Activated CD8-positive, alpha-beta memory T cell treated with anti-CD3 and anti-CD28 coated beads, Interleukin-2, amount 10 ng/mL, durations not matched to agents 7 days and 5 days (primary cell): ENCODE data around the gene TCF20. TPM values are rescaled to one million over a fixed set of nuclear protein-coding genes. Genes with fewer than 3 reads are reported as not detected.

Experiments used
- ATAC-seq: fragments of 150-1000 bp; cut with Tn5 transposase; one replicate; pipeline ENCODE4 v1.10.0; 2021; ENCODE audit warnings: moderate library complexity
- CTCF ChIA-PET: fragments of 350-600 bp; sonication (Branson Sonifier 250); formaldehyde crosslinking; loops from one replicate; lab custom pipeline; 2021; ENCODE audit warnings: antibody characterized with exemption; lab: Charles Lee
- DNase-seq: peaks from one replicate; pipeline ENCODE4 v3.0.0-alpha.2; 2020
- H3K27ac Mint-ChIP-seq: one replicate; pipeline ENCODE4 v1.8.0; 2021; ENCODE audit warnings: mild to moderate bottlenecking, mixed read lengths
- H3K27me3 Mint-ChIP-seq: one replicate; pipeline ENCODE4 v1.8.0; 2021; ENCODE audit warnings: mixed read lengths
- H3K36me3 Mint-ChIP-seq: one replicate; pipeline ENCODE4 v1.8.0; 2021; ENCODE audit warnings: mild to moderate bottlenecking, mixed read lengths
- H3K4me1 Mint-ChIP-seq: one replicate; pipeline ENCODE4 v1.8.0; 2021; ENCODE audit warnings: mixed read lengths
- H3K4me3 Mint-ChIP-seq: one replicate; pipeline ENCODE4 v1.8.0; 2021; ENCODE audit warnings: mild to moderate bottlenecking, moderate library complexity, mixed read lengths
- H3K9me3 Mint-ChIP-seq: one replicate; pipeline ENCODE4 v1.8.0; 2022; ENCODE audit warnings: low read depth, mixed read lengths
- total RNA-seq, 2 experiments: library from RNA; stranded (reverse); gene quantifications; one replicate each; pipeline ENCODE4 v1.2.3, GENCODE V29; 2021

TCF20 gene
- total RNA-seq, 2 experiments from 2014 or later, result 73.1 to 82.5 TPM

DNA sequence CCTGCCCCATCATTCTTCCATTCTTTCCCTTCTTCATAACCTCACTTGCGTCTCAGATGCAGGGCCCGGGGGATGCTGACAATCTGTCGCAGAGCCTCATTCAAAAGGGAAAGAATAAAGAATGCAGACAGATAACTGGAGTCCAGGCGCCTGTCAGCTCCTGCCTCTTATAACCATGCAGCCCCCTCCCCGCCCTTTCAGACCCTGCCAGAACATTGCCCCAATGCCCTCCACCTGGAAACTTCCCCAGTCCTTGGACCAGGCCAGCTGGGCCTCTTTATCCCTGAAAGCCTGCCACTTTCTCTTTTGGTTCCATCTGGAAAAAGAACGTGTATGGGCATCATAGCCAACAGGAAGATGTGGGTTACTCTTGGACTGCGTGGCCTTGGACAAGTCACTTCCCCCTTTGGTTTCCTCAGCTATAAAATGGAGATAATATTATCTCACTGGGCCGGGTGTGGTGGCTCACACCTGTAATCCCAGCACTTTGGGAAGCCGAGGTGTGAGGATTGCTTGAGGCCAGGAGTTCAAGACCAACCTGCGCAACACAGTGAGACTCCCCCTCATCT is 2.1 kb upstream of the TCF20 start:
- H3K27ac Mint-ChIP-seq, result no peak overlapping the region
- CTCF ChIA-PET, result no interaction called here
- H3K4me3 Mint-ChIP-seq, result no peak overlapping the region

DNA sequence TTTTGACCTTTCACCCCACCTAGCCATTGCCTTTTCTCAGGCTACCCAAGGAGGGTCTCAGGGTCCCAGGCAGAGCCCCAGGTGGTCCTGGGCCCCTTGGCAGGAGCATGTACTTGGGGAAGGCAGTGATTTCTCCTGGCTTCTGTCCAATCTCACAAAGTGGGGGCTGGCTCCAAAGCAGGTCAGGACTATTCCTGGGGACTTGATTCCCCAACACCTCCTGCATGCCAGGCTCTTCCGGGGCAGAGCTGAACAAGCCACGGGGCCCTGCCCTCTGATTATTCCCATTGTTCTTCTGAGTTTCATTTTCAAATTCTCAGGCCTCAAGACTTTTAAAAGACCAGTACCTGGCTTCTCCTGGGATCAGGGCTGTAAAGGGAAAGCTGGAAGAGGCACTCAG is 1.5 kb upstream of the TCF20 start:
- Mint-ChIP-seq H3K27me3 (no peaks in the 10 kb centered on the region), H3K36me3 (peaks cover 7% of the 10 kb centered on the region), H3K4me3 (no peak overlapping the region), H3K27ac (no peak overlapping the region), H3K4me1 (peaks cover 23% of the 10 kb centered on the region), H3K9me3 (no peaks in the 10 kb centered on the region)
- DNase-seq (no peak), ATAC-seq (no peak)
- CTCF ChIA-PET, result no interaction called here

More for the DNA sequence above, 2.1 kb upstream of the TCF20 start:
- Mint-ChIP-seq H3K27me3 (no peaks in the 10 kb centered on the region), H3K36me3 (peaks cover 4% of the 10 kb centered on the region), H3K4me1 (peaks cover 23% of the 10 kb centered on the region), H3K9me3 (no peaks in the 10 kb centered on the region)
- ATAC-seq, result no peak
- no peak for DNase-seq

DNA sequence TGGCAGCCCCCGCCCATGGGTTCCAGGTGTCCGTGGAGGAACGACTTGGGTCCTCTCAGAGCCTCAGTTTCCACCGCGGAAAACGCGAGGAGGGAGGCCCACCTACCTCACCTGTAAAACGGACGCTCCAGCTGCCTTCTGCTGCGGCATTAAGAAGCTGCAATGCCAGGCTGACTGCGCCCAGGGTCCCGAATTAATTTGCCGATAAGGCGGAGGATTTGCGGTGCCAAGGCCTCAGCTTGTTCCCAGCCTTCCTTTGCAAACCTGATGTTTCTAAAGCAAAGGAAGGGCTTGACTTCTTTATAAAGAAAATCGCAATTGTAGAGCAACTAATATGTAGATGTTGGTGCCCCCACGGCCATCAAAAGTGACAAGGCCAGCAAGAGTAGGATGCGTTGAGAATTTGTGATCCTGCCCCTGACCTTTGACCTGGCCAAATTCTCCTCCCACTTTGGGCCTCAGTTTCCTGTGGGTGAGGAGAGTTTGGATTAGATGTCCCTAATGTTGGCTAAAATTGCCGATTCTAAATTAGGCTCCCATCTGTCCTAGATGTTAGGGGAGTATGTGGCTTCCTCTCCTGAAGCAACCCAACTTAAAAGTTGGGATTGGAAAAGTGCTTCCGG is 849 bp upstream of the TCF20 start:
- CTCF ChIA-PET, result no interaction called here
- Mint-ChIP-seq H3K4me1 (peaks cover 23% of the 10 kb centered on the region), H3K4me3 (peak overlapping the region; percentile 50), H3K9me3 (no peaks in the 10 kb centered on the region), H3K27ac (peak overlapping the region; percentile 59), H3K27me3 (no peaks in the 10 kb centered on the region), H3K36me3 (peaks cover 7% of the 10 kb centered on the region)
- ATAC-seq (no peak), DNase-seq (no peak)

DNA sequence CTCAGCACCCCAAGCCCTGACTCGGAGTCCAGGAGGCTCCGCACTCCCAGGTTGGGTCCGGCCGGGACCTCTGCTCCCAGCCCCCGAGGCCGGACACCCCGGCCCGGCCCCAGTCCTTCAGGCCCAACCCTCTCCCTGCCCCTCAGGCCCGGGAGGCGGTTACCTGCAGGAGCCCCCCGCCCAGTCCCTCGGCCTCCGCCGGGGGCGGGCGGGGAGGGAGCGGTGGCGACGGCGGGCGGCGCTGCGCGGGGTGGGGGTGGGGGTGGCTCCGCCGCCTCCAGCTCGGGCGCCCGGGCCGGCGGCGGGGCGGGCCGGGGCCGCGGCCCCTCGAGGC is 310 bp downstream of the TCF20 start:
- Mint-ChIP-seq H3K4me3 (peak overlapping the region; percentile 87), H3K27ac (peak overlapping the region; percentile 73), H3K27me3 (no peaks in the 10 kb centered on the region), H3K36me3 (peaks cover 7% of the 10 kb centered on the region), H3K4me1 (peaks cover 29% of the 10 kb centered on the region), H3K9me3 (no peaks in the 10 kb centered on the region)
- DNase-seq (peak; percentile 49), ATAC-seq (peak; percentile 61)
- CTCF ChIA-PET, result no interaction called here

DNA sequence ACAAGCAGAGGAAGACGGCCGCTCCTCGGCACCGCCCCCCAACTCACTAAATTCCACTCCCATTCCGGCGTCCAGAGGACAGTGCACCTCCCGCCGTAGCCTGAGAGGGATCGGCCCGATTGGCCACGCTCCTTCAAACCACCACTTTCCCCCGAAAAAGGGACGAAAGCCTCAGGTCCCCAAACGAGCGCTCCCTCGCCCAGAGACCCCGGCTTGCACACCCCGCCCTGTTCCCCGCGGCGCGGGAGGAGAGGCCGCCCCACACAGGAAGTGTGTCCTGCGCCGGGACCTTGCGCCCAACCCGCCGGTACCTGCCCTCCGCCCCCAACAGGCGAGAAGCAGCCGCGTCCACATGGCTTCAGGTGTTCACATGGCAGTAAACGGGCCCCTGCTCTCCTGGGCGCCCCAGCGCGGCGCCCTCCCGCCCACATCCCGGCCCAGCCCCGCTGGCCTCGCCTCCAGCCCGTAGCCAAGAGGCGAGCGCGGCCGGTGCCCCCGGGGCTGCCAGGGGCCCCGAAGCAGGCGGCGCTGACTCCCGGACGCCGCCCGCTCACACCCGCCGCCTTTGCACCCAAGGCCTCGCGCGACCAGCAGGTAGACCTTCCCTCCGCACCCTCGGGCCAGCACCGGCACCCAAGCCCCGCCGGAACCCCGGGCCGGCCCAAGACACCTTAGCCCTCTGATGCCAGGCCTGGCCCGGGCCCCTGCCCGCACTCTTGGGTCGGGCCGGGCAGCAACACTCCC is 849 bp downstream of the TCF20 start:
- DNase-seq, result peak; percentile 84
- Mint-ChIP-seq H3K27me3 (no peaks in the 10 kb centered on the region), H3K9me3 (no peaks in the 10 kb centered on the region), H3K36me3 (peaks cover 7% of the 10 kb centered on the region), H3K4me3 (peak overlapping the region; percentile 87), H3K27ac (peak overlapping the region; percentile 73), H3K4me1 (peaks cover 33% of the 10 kb centered on the region)
- ATAC-seq, result peak; percentile 78
- CTCF ChIA-PET, result interaction anchor here (0.8 to 1.3 kb wide), 2 partner anchors 99 to 178 kb away, joined by 3 to 4 read pairs; no protein-coding TSS in a partner anchor

DNA sequence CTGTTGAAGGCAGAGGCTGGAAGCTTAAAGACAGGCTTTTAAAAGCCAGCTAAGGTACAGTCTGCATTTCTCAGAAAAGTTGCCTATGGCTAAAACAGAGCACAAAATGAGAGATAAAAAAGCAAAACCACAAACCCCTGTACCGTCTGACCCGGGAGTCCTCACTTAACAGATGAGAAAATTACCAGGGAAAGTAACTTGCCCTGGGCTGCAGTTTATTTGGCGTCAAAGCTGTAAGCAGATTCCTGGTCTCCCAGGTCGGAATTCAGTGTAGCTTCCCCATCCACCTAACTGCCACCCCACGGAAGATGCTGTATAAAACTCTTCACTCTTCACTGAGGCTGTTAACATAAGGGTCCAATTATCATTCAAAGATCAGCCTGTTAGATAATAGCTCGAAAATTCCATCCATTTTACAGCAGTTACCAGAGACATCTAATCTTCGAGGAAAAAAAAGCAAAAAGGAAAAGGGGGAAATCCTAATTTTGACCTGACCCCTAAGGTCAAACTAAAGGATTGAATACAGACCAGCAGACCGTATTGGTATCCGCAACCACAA is 1.5 kb downstream of the TCF20 start:
- ATAC-seq (no peak), DNase-seq (no peak)
- CTCF ChIA-PET, result interaction anchor here (0.8 to 1.3 kb wide), 2 partner anchors 99 to 178 kb away, joined by 3 to 4 read pairs; no protein-coding TSS in a partner anchor
- H3K36me3 Mint-ChIP-seq, result peaks cover 7% of the 10 kb centered on the region
- H3K27me3 Mint-ChIP-seq, result no peaks in the 10 kb centered on the region
- peak overlapping the region; percentile 87 for H3K4me3 Mint-ChIP-seq
- no peaks in the 10 kb centered on the region for H3K9me3 Mint-ChIP-seq
- peak overlapping the region; percentile 73 for H3K27ac Mint-ChIP-seq
- H3K4me1 Mint-ChIP-seq, result peaks cover 37% of the 10 kb centered on the region

DNA sequence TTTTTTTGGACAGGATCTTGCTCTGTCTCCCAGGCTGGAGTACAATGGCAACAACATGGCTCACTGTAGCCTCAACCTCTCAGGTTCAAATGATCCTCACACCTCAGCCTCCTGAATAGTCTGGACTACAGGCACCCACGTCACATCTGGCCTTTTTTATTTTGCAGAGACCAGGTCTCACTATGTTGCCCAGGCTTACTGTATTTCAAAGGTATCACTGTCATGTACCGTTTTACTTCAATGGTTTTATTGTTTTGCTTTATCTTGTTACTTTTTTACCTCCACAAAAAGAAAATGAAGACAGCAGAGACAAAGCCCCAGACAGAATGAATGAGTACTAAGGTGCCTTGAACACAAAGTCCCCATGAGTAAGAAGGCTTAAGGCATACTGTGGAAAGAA is 5.1 kb downstream of the TCF20 start:
- Mint-ChIP-seq H3K9me3 (no peaks in the 10 kb centered on the region), H3K36me3 (peaks cover 9% of the 10 kb centered on the region), H3K4me1 (peaks cover 46% of the 10 kb centered on the region), H3K27ac (no peak overlapping the region), H3K27me3 (no peaks in the 10 kb centered on the region), H3K4me3 (no peak overlapping the region)
- CTCF ChIA-PET, result no interaction called here
- ATAC-seq (no peak), DNase-seq (no peak)

DNA sequence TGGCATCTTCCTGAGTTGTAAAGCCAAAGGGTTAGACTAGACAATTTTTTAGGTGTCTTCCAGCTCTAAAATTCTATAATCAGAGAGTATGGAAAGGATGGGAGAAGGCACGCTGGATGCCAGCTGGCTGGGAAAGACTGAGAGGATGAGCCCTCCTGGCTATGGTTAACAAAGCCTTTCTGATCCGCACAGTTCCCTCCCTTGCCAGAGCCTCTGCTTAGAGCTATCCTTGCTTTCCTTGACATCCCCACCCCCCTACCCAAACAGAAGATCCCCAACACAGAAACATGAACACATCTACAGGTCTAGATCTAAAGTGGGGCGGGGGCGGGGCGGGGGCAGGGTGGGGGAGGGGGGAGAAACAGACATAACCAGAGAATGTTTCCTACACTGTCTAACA is 6.5 kb downstream of the TCF20 start:
- ATAC-seq (no peak), DNase-seq (no peak)
- H3K27ac Mint-ChIP-seq, result no peak overlapping the region
- H3K4me1 Mint-ChIP-seq, result peaks cover 46% of the 10 kb centered on the region
- no peaks in the 10 kb centered on the region for H3K9me3 Mint-ChIP-seq
- H3K4me3 Mint-ChIP-seq, result no peak overlapping the region
- H3K27me3 Mint-ChIP-seq, result no peaks in the 10 kb centered on the region
- H3K36me3 Mint-ChIP-seq, result peaks cover 9% of the 10 kb centered on the region
- CTCF ChIA-PET, result interaction anchor here (1.2 kb wide), 1 partner anchor 357 kb away, joined by 3 read pairs; no protein-coding TSS in a partner anchor

DNA sequence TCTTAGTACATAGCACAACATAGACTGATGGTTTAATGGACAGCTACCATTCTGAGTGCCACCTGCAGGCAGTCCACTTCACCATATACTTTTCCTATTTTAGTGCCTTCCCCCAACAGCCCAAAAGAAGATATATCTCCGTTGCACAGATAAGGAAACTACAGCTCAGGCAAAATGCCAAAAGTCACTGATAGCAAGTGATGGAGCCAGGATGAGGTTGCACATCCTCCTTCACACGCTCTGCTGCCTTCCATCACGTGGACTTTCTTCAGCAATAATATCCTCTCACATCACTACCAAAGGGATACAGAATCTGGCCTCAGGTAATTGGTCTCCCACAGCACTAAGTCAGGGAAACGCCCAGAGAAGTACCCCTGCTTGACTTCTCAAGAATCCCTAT is 7.5 kb downstream of the TCF20 start:
- CTCF ChIA-PET, result interaction anchor here (1.2 kb wide), 1 partner anchor 358 kb away, joined by 3 read pairs; no protein-coding TSS in a partner anchor
- H3K4me3 Mint-ChIP-seq, result no peak overlapping the region
- no peaks in the 10 kb centered on the region for H3K27me3 Mint-ChIP-seq
- H3K27ac Mint-ChIP-seq, result no peak overlapping the region
- no peak for ATAC-seq
- DNase-seq, result no peak
- H3K4me1 Mint-ChIP-seq, result peaks cover 37% of the 10 kb centered on the region
- H3K9me3 Mint-ChIP-seq, result no peaks in the 10 kb centered on the region
- H3K36me3 Mint-ChIP-seq, result peaks cover 9% of the 10 kb centered on the region

DNA sequence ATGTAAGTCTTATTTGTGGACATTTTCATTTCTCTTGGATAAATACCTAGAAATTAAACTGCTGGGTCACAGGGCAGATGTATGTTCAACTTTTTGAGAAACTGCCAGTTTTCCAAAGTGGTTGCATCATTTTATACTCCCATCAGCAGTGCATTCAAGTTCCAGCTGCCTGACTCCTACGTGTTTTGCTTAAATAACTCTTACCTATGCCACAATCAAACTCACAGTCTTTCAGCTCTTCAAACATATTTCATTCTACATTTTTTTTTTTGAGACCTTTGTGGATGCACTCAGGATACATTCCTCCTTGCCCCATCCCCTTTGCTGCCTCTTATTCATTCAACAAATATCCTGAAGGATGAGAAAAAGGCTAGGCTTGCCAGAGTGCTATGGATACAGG is 9.2 kb downstream of the TCF20 start:
- Mint-ChIP-seq H3K4me3 (no peak overlapping the region), H3K27ac (no peak overlapping the region), H3K27me3 (no peaks in the 10 kb centered on the region), H3K9me3 (no peaks in the 10 kb centered on the region), H3K4me1 (peaks cover 40% of the 10 kb centered on the region), H3K36me3 (peaks cover 2% of the 10 kb centered on the region)
- ATAC-seq (no peak), DNase-seq (no peak)
- CTCF ChIA-PET, result no interaction called here

DNA sequence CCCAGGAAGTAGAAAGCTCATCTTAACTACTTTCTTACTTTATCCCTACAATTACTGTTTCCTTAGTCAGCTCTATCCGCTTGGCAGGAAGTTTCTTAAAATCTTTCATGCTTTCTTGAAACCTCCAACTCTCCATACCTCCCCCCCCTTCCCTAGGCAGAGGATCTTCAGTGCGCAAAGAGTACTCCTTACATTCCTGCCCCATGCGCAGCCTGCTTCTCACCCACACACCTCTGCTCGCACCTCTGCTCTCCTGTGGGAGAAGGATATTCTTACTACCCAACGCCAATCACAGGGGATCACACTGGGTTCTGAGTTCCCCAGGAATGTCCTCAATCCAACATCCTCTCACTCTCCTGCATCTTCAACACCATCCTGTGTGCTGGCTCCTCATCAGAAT is 12.3 kb downstream of the TCF20 start:
- Mint-ChIP-seq H3K36me3 (peaks cover 3% of the 10 kb centered on the region), H3K27me3 (no peaks in the 10 kb centered on the region), H3K4me3 (no peak overlapping the region), H3K4me1 (peaks cover 27% of the 10 kb centered on the region), H3K9me3 (no peaks in the 10 kb centered on the region), H3K27ac (no peak overlapping the region)
- DNase-seq, result no peak
- CTCF ChIA-PET, result interaction anchor here (1.0 to 1.3 kb wide), 2 partner anchors 56 to 167 kb away, joined by 4 to 5 read pairs; partner anchors contain the start of gene NDUFA6
- ATAC-seq, result no peak

DNA sequence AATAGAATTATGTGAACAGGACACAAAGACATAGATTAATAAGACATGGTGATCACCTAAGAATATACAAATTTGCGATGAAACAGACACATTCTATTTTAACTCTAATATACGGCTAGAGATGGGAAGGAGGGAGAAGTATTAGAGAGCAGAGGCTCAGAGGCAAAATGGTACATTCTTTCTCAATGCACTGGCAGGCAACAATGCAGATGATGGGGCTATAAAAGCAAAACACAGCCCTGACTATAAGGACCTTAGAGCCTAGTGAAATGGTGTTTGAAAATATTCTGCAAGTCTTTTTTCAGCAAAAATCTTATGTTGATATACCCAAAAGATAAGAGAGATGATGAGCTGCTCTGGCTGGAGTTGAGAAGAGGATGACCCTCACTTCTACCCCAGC is 13.1 kb downstream of the TCF20 start:
- CTCF ChIA-PET, result interaction anchor here (1.3 kb wide), 1 partner anchor 55 kb away, joined by 4 read pairs; no protein-coding TSS in a partner anchor

DNA sequence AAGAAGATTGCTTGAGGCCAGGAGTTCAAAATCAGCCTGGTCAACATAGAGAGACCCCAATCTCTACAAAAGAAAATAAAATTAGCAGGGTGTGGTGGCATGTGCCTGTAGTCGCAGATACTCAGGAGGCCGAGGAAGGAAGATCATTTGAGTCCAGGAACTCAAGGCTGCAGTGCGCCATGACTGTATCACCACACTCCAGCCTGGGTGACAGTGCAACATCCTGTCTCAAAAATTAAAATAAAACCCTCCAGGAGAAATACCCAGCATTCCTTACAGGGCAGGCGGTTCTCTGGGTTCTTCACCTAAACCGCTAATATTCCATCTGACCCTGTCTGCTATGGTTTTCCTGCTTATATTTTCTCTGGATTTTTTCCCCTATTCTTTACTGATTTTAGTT is 13.5 kb downstream of the TCF20 start:
- Mint-ChIP-seq H3K36me3 (peaks cover 3% of the 10 kb centered on the region), H3K9me3 (no peaks in the 10 kb centered on the region), H3K27ac (no peak overlapping the region), H3K27me3 (no peaks in the 10 kb centered on the region), H3K4me1 (peaks cover 19% of the 10 kb centered on the region), H3K4me3 (no peak overlapping the region)
- CTCF ChIA-PET, result no interaction called here
- DNase-seq (no peak), ATAC-seq (no peak)

More for the DNA sequence above, 13.1 kb downstream of the TCF20 start:
- Mint-ChIP-seq H3K36me3 (peaks cover 3% of the 10 kb centered on the region), H3K9me3 (no peaks in the 10 kb centered on the region), H3K4me1 (peaks cover 22% of the 10 kb centered on the region), H3K27ac (no peak overlapping the region), H3K4me3 (no peak overlapping the region), H3K27me3 (no peaks in the 10 kb centered on the region)
- DNase-seq (no peak), ATAC-seq (no peak)
